ENCODE data around the gene LIAS. TPM values are rescaled to one million over a fixed set of nuclear protein-coding genes. Genes with fewer than 3 reads are reported as not detected.
"Not testable (repeated sequence)": the region's sequence is repeated elsewhere in the genome, so short reads cannot be mapped to it uniquely, and the experiment has no call there.

The LIAS gene
- total and polyA plus RNA-seq, 2 donors (not counting 1 experiment from before 2014, with no cell fraction given), result 12.0 to 20.9 TPM

DNA sequence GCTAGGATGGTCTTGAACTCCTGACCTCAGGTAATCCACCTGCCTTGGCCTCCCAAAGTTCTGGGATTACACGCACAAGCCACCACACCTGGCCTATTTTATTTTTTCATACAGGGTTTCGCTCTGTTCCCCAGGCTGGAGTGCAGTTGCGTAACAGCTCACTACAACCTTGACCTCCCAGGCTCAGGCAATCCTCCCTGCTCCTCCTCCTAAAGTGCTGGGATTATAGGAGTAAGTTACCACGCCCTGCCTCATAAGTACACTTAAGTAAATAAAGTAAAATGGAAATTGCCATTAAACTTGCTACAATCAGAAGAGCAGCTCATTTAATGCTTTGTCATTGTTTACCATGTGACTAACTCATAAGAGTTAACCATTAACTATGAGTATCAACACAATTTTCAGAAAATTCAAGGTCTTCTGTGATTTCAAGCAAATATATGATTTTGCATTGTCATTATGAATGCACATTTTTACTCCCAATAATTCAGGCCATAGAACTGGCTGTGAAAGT, 56.1 kb downstream of the LIAS start:
- TF ChIP-seq EZH2 (IDR thresholded peaks at IDR 0.05; ENCODE audit: borderline replicate concordance, insufficient read depth, low read depth, low read length, poor library complexity, severe bottlenecking) (no peak), CTCF (IDR thresholded peaks at IDR 0.05) (no peak)
- ATAC-seq (ENCODE audit: low read depth), result no peak
- Mint-ChIP-seq H3K4me1 (no peaks in the 10 kb centered on the region), H3K4me3 (no peak overlapping the region), H3K9me3 (ENCODE audit: insufficient read depth) (no peaks in the 10 kb centered on the region), H3K27me3 (no peaks in the 10 kb centered on the region), H3K27ac (no peak overlapping the region)
- Histone ChIP-seq H3K9me3 (ENCODE audit: control extremely low read depth in 1 of 3, control insufficient read depth in 2 of 3, insufficient read depth in 1 of 3, low read length in 2 of 3) (no peaks in the 10 kb centered on the region), H3K79me2 (ENCODE audit: control insufficient read depth, insufficient read depth, low read length) (peaks cover 6% of the 10 kb centered on the region), H2AFZ (ENCODE audit: insufficient read depth, low read depth, low read length, poor library complexity, severe bottlenecking) (no peak overlapping the region), H3K4me2 (replicated peaks; ENCODE audit: low read depth, low read length, poor library complexity, severe bottlenecking) (no peak overlapping the region), H4K20me1 (ENCODE audit: control insufficient read depth, insufficient read depth, low read length, poor library complexity, severe bottlenecking) (no peaks in the 10 kb centered on the region), H3K9ac (ENCODE audit: low read length) (no peak overlapping the region), H3K27ac (ENCODE audit: low read length in 2 of 2) (no peak overlapping the region), H3K4me3 (ENCODE audit: control extremely low read depth in 1 of 5, extremely low read depth in 1 of 5, insufficient read depth in 1 of 5, low read depth in 2 of 5, low read length in 4 of 5) (no peak overlapping the region), H3K36me3 (replicated peaks in 1 of 2; ENCODE audit: control extremely low read depth in 1 of 2, control insufficient read depth in 1 of 2, extremely low read depth in 1 of 2, insufficient read depth in 2 of 2, low read length in 1 of 2) (peaks cover 4 to 14% of the 10 kb centered on the region in 2 experiments), H3K4me1 (ENCODE audit: control insufficient read depth in 2 of 2, insufficient read depth in 2 of 2, low read length in 2 of 2) (no peaks in the 10 kb centered on the region), H3K27me3 (replicated peaks in 1 of 4; ENCODE audit: control extremely low read depth in 1 of 4, control insufficient read depth in 3 of 4, insufficient read depth in 4 of 4, low read length in 3 of 4) (no peaks in the 10 kb centered on the region)
- no peak for DNase-seq
- intact Hi-C loops (cut with micrococcal nuclease), result no loop called here
- no CpG with 5 or more reads among the region's 4 CpGs for WGBS (ENCODE audit: insufficient coverage)
- ChIA-PET POLR2A (no interaction called here), CTCF (no interaction called here)

DNA sequence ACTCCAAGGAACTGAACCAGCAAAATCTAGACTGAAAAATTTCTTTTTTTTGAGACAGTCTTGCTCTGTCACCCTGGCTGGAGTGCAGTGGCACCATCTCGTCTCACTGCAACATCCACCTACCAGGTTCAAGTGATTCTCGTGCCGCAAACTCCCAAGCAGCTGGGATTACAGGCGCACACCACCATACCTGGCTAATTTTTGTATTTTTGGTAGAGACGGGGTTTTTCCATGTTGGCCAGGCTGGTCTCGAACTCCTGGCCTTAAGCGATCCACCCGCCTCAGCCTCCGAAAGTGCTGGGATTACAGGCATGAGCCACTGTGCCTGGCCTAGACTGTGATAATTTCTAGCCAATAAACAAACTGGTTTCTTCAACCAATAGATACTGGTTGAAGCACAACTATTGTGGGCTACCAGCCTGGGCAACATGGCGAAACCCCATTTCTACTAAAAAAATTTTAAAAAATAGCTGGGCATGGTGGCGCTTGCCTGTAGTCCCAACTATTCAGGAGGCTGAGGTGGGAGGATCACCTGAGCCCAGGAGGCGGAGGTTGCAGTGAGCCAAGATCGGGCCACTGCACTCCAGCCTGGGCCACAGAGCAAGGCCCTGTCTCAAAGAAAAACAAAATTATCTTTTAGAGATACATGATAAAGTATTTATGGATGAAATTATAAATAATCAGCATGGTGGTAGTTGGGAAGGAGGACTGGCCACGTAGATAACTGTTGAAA, 57.0 kb downstream of the LIAS start:
- H3K4me1 ChIP-seq (ENCODE audit: control insufficient read depth in 2 of 2, insufficient read depth in 2 of 2, low read length in 2 of 2); ATAC-seq (ENCODE audit: low read depth); POLR2A ChIA-PET; intact Hi-C loops (cut with micrococcal nuclease); H4K20me1 ChIP-seq (ENCODE audit: control insufficient read depth, insufficient read depth, low read length, poor library complexity, severe bottlenecking); H3K4me3 ChIP-seq (ENCODE audit: control extremely low read depth in 1 of 5, extremely low read depth in 1 of 5, insufficient read depth in 1 of 5, low read depth in 2 of 5, low read length in 4 of 5); H3K4me2 ChIP-seq (replicated peaks; ENCODE audit: low read depth, low read length, poor library complexity, severe bottlenecking); CTCF ChIA-PET; H3K27me3 Mint-ChIP-seq; H3K4me1 Mint-ChIP-seq; H3K27me3 ChIP-seq (replicated peaks in 1 of 4; ENCODE audit: control extremely low read depth in 1 of 4, control insufficient read depth in 3 of 4, insufficient read depth in 4 of 4, low read length in 3 of 4); H3K9me3 ChIP-seq (ENCODE audit: control extremely low read depth in 1 of 3, control insufficient read depth in 2 of 3, insufficient read depth in 1 of 3, low read length in 2 of 3); H3K4me3 Mint-ChIP-seq; H3K9ac ChIP-seq (ENCODE audit: low read length); H2AFZ ChIP-seq (ENCODE audit: insufficient read depth, low read depth, low read length, poor library complexity, severe bottlenecking); DNase-seq; H3K27ac Mint-ChIP-seq; H3K27ac ChIP-seq (ENCODE audit: low read length in 2 of 2); H3K79me2 ChIP-seq (ENCODE audit: control insufficient read depth, insufficient read depth, low read length); H3K9me3 Mint-ChIP-seq (ENCODE audit: insufficient read depth): not testable (repeated sequence)
- 100% methylated on average over 5 of the region's 14 CpGs for WGBS (ENCODE audit: insufficient coverage)
- peaks cover 4 to 12% of the 10 kb centered on the region in 2 experiments for H3K36me3 ChIP-seq (replicated peaks in 1 of 2; ENCODE audit: control extremely low read depth in 1 of 2, control insufficient read depth in 1 of 2, extremely low read depth in 1 of 2, insufficient read depth in 2 of 2, low read length in 1 of 2)
